HG03439 (cell line): ENCODE data around the gene VRK3.
"Not testable (repeated sequence)": the region's sequence is repeated elsewhere in the genome, so short reads cannot be mapped to it uniquely, and the experiment has no call there.

ENCODE experiments used
- ATAC-seq: cut with Tn5 transposase; IDR thresholded peaks from one replicate; pipeline ENCODE4 v1.9.1; 2021; ENCODE audit warnings: mild to moderate bottlenecking, moderate library complexity; ENCODE audit not compliant: unreplicated experiment

Gene VRK3

GRCh38 chr19:49988433-49988832, 36.7 kb downstream of the VRK3 start:
- no peak for ATAC-seq

- no peak for ATAC-seq
Measured at GRCh38 chr19:49988007-49988406, 37.2 kb downstream of the VRK3 start.

- no peak for ATAC-seq
Measured at GRCh38 chr19:49987159-49987698, 37.9 kb downstream of the VRK3 start.

GRCh38 chr19:49986354-49986753, 38.8 kb downstream of the VRK3 start:
- no peak for ATAC-seq

- ATAC-seq: no peak
Measured at GRCh38 chr19:49985871-49986270, 39.3 kb downstream of the VRK3 start.

GRCh38 chr19:49984491-49984890, 40.7 kb downstream of the VRK3 start:
- ATAC-seq: no peak

GRCh38 chr19:49983645-49984229, 41.4 kb downstream of the VRK3 start:
- no peak for ATAC-seq

- ATAC-seq: no peak
Measured at GRCh38 chr19:49981603-49982593, 43.3 kb downstream of the VRK3 start.

- ATAC-seq: no peak
Measured at GRCh38 chr19:49978324-49978723, 46.8 kb downstream of the VRK3 start.

- no peak for ATAC-seq
Measured at GRCh38 chr19:49977881-49978280, 47.3 kb downstream of the VRK3 start.

GRCh38 chr19:49977076-49977475, 48.1 kb downstream of the VRK3 start:
- no peak for ATAC-seq

GRCh38 chr19:49976496-49976895, 48.7 kb downstream of the VRK3 start:
- ATAC-seq: no peak

- no peak for ATAC-seq
Measured at GRCh38 chr19:49975051-49975450, 50.1 kb downstream of the VRK3 start.

- no peak for ATAC-seq
Measured at GRCh38 chr19:49973987-49974386, 51.2 kb downstream of the VRK3 start.

- no peak for ATAC-seq
Measured at GRCh38 chr19:49972841-49973240, 52.3 kb downstream of the VRK3 start.

- no peak for ATAC-seq
Measured at GRCh38 chr19:49971991-49972411, 53.2 kb downstream of the VRK3 start.

GRCh38 chr19:49969355-49969754, 55.8 kb downstream of the VRK3 start:
- not testable (repeated sequence) for ATAC-seq

GRCh38 chr19:49968279-49968922, 56.8 kb downstream of the VRK3 start:
- no peak for ATAC-seq

GRCh38 chr19:49960980-49961379, 64.2 kb downstream of the VRK3 start, which contains the start of gene SIGLEC11:
Gene SIGLEC11 (minus strand): TSS chr19:49961172. CDS start chr19:49961081, 91 bp downstream.
- ATAC-seq: not testable (repeated sequence)

- not testable (repeated sequence) for ATAC-seq
Measured at GRCh38 chr19:49959892-49960291, 65.3 kb downstream of the VRK3 start.

GRCh38 chr19:49958596-49958995, 66.6 kb downstream of the VRK3 start:
- ATAC-seq: not testable (repeated sequence)
